H1 (cell line): ENCODE measurements around the gene MRPL55. TPM values are rescaled to one million over a fixed set of nuclear protein-coding genes. Genes with fewer than 3 reads are reported as not detected.

ENCODE experiments used
- CBX5 ChIP-seq: fragments of 300-800, 300-1000 bp; sonication (generic); IDR thresholded peaks from 2 replicates; pipeline ENCODE4 v1.7.1; 2016; ENCODE audit warnings: antibody characterized with exemption, low read length, low read depth
- CEBPB ChIP-seq: IDR thresholded peaks from 2 replicates; pipeline ENCODE4 v1.6.1; 2012; ENCODE audit warnings: low read depth, low read length
- CHD2 ChIP-seq: IDR thresholded peaks from 2 replicates; pipeline ENCODE4 v1.6.1; 2012; ENCODE audit warnings: low read length, improper control_type of control experiment
- FOSL1 ChIP-seq: IDR thresholded peaks from 2 replicates; pipeline ENCODE4 v1.6.1; 2011; ENCODE audit warnings: mild to moderate bottlenecking, low read depth, low read length, moderate library complexity; ENCODE audit not compliant: insufficient read depth
- GABPA ChIP-seq: IDR thresholded peaks from 2 replicates; pipeline ENCODE4 v1.6.1; 2011; ENCODE audit warnings: mild to moderate bottlenecking, low read length, moderate library complexity, borderline replicate concordance; ENCODE audit not compliant: insufficient read depth
- HDAC6 ChIP-seq: IDR thresholded peaks from one replicate; pipeline ENCODE4 v1.7.1; 2012; ENCODE audit warnings: low read depth, mild to moderate bottlenecking, inconsistent platforms, low read length, moderate library complexity
- JUND ChIP-seq: IDR thresholded peaks from 2 replicates; pipeline ENCODE4 v1.6.1; 2011; ENCODE audit warnings: mild to moderate bottlenecking, improper control_type of control experiment, low read length
- PHF8 ChIP-seq: fragments of 200-600 bp; sonication (generic); conservative IDR thresholded peaks from 2 replicates; pipeline ENCODE4 v1.7.1; 2012; ENCODE audit warnings: low read depth, mild to moderate bottlenecking, inconsistent platforms, low read length, moderate library complexity
- SIRT6 ChIP-seq: IDR thresholded peaks from one replicate; pipeline ENCODE4 v1.7.1; 2012; ENCODE audit warnings: low read length, inconsistent platforms
- polyA plus RNA-seq, 7 experiments: library from polyadenylated mRNA; depleted of rRNA in 3 of 7; stranded (reverse) in 5 of 7; unstranded in 2 of 7; fragments of >200 nt in 5 of 7; fragments of 200-250 nt in 2 of 7; gene quantifications; 1 replicate in 5 of 7; 2 replicates in 1 of 7; 4 replicates in 1 of 7; pipeline versions ENCODE4 v1.2.1 to v1.2.3, GENCODE V29; 2011 to 2013; ENCODE audit warnings: missing spikeins in 2 of 7, mixed read lengths in 2 of 7
- total RNA-seq: library from RNA; stranded (reverse); fragmentation: NEBNext Ultra II Directional; extraction: Animal tissue kit (Norgen Biotek cat#: 25700); gene quantifications from 2 replicates; pipeline ENCODE4 v1.2.1, GENCODE V29; 2021

Gene MRPL55
- total and polyA plus RNA-seq, 2 of the 8 experiments (the other 6 are each of a cell fraction or from before 2014, with no cell fraction given), result 59.0 to 244 TPM

DNA sequence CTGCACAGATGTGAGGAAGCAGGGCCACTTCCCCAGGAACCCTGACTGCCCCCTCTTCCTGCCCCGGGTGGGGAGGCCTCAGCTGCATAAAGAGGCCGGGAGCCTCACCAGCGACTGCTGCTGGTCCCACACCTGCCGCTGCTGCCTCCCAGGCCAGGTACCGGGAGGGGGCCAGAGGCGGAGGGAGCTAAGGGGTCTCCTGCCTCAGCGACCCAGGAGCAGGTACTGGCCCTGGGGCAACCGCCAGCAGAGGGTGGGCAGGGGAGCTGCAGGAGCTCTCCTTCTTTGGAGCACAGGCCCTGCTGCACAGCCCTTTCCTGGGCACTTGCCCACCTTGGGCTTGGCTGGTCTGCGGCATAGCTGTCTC lies 47.4 kb upstream of the MRPL55 start (continued):
- TF ChIP-seq PHF8, result no peak
- TF ChIP-seq CEBPB, result no peak
- no peak for TF ChIP-seq SIRT6
- TF ChIP-seq JUND, result no peak
- no peak for TF ChIP-seq FOSL1
- no peak for TF ChIP-seq GABPA
- no peak for TF ChIP-seq HDAC6
- no peak for TF ChIP-seq CHD2
- no peak for TF ChIP-seq CBX5
